GM23338 (cell line): ENCODE data around the gene TMEM255B.

ENCODE experiments used
- CREB1 ChIP-seq: fragments of 250-450 bp; sonication (Bioruptor Pico); IDR thresholded peaks from 2 replicates; pipeline ENCODE4 v1.5.0; 2020; ENCODE audit warnings: low read depth, mild to moderate bottlenecking, moderate library complexity
- CTCF ChIP-seq, 2 experiments: fragments of 200-600 bp in 1 of 2; sonication (generic) in 1 of 2; conservative IDR thresholded peaks; 2 replicates each; pipeline versions ENCODE4 v1.5.1 to v1.6.1; 2016 to 2017; ENCODE audit warnings: antibody characterized with exemption in 2 of 2, low read depth in 2 of 2, mild to moderate bottlenecking in 2 of 2, moderate library complexity in 1 of 2
- ETS1 ChIP-seq: IDR thresholded peaks from 2 replicates; pipeline ENCODE4 v1.6.1; 2016; ENCODE audit warnings: antibody characterized with exemption
- EZH2 ChIP-seq: fragments of 200-600 bp; sonication (generic); IDR thresholded peaks from one replicate; pipeline ENCODE4 v1.8.0; 2017; ENCODE audit warnings: antibody characterized with exemption, mild to moderate bottlenecking, low read depth; ENCODE audit not compliant: unreplicated experiment
- EZH2phosphoT487 ChIP-seq: fragments of 200-600 bp; sonication (generic); IDR thresholded peaks from one replicate; pipeline ENCODE4 v1.8.1; 2018; ENCODE audit warnings: antibody characterized with exemption; ENCODE audit not compliant: unreplicated experiment
- JUNB ChIP-seq: IDR thresholded peaks from one replicate; pipeline ENCODE4 v1.6.1; 2016; ENCODE audit warnings: antibody characterized with exemption; ENCODE audit not compliant: unreplicated experiment
- POLR2AphosphoS5 ChIP-seq: IDR thresholded peaks from 2 replicates; pipeline ENCODE4 v1.6.1; 2016; ENCODE audit warnings: antibody characterized with exemption, low read depth
- REST ChIP-seq: IDR thresholded peaks from one replicate; pipeline ENCODE4 v1.6.1; 2018; ENCODE audit warnings: antibody characterized with exemption; ENCODE audit not compliant: unreplicated experiment
- STAT1 ChIP-seq: IDR thresholded peaks from one replicate; pipeline ENCODE4 v1.6.1; 2016; ENCODE audit warnings: antibody characterized with exemption; ENCODE audit not compliant: unreplicated experiment
- ZNF114 ChIP-seq: fragments of 250-450 bp; sonication (Bioruptor Pico); IDR thresholded peaks from 2 replicates; pipeline ENCODE4 v1.5.0; 2020; ENCODE audit warnings: mild to moderate bottlenecking, moderate library complexity
- ZNF331 ChIP-seq: fragments of 250-450 bp; sonication (Bioruptor Pico); IDR thresholded peaks from 2 replicates; pipeline ENCODE4 v1.5.0; 2020; ENCODE audit warnings: low read depth, mild to moderate bottlenecking, moderate library complexity
- ZNF462 ChIP-seq: fragments of 250-450 bp; sonication (Bioruptor Pico); IDR thresholded peaks from 2 replicates; pipeline ENCODE4 v1.5.0; 2020; ENCODE audit warnings: mild to moderate bottlenecking, moderate library complexity

GRCh38 chr13:113767366-113767765 lies 8.3 kb downstream of the TMEM255B start:
- no peak for TF ChIP-seq REST
- TF ChIP-seq STAT1: no peak
- no peak for TF ChIP-seq CTCF (conservative IDR thresholded peaks at IDR 0.05; ENCODE audit: low read depth in 2 of 2)
- no peak for TF ChIP-seq POLR2AphosphoS5
- TF ChIP-seq EZH2: no peak
- no peak for TF ChIP-seq JUNB
- TF ChIP-seq ZNF331: no peak
- TF ChIP-seq ZNF462: no peak
- no peak for TF ChIP-seq EZH2phosphoT487
- no peak for TF ChIP-seq CREB1 (CRISPR knock-in tag)
- TF ChIP-seq ZNF114 (CRISPR knock-in tag): no peak
- TF ChIP-seq ETS1: no peak
